Endothelial cell of umbilical vein (primary cell): ENCODE data around the gene ELL2. TPM values are rescaled to one million over a fixed set of nuclear protein-coding genes. Genes with fewer than 3 reads are reported as not detected.
"Not testable (repeated sequence)": the region's sequence is repeated elsewhere in the genome, so short reads cannot be mapped to it uniquely, and the experiment has no call there.

Experiments
- BruUV-seq: library from RNA; stranded (reverse); fragments of 400-500 nt; replicated peaks from 2 replicates; lab custom pipeline; 2021; lab: Mats Ljungman, UMichigan
- CTCF ChIA-PET: fragments of 300-600, 350-600 bp; sonication (Branson Sonifier 250); formaldehyde crosslinking; loops from one replicate; lab custom pipeline; 2021; ENCODE audit warnings: antibody characterized with exemption, inconsistent platforms; lab: Charles Lee
- POLR2A ChIA-PET: fragments of 300-600, 350-600 bp; sonication (Branson Sonifier 250); formaldehyde crosslinking; loops from one replicate; lab custom pipeline; 2021; ENCODE audit warnings: antibody characterized with exemption, inconsistent platforms; lab: Charles Lee
- DNase-seq: peaks from one replicate; pipeline ENCODE4 v3.0.0-alpha.2; 2011; ENCODE audit warnings: low read depth, low spot score
- FAIRE-seq: peaks from 2 replicates; lab custom pipeline; 2011; peaks lifted over from hg19 to GRCh38; lab: Jason Lieb, UNC
- H2AFZ ChIP-seq: 2 replicates; pipeline ENCODE4 v1.6.0; 2012; ENCODE audit warnings: low read depth, low read length, control low read depth, inconsistent platforms
- H3K27ac ChIP-seq: 2 replicates; pipeline ENCODE4 v1.5.1; 2011; ENCODE audit warnings: low read depth, mild to moderate bottlenecking, control low read depth, low read length, moderate library complexity; ENCODE audit not compliant: insufficient read depth
- H3K27me3 ChIP-seq, 2 experiments: 2 replicates each; pipeline versions ENCODE4 v1.6.0 to v1.6.1; 2011; ENCODE audit warnings: low read length in 2 of 2, mixed read lengths in 1 of 2; ENCODE audit not compliant: control insufficient read depth in 2 of 2, insufficient read depth in 2 of 2
- H3K36me3 ChIP-seq, 2 experiments: 2 replicates in 1 of 2; 3 replicates in 1 of 2; pipeline ENCODE4 v1.5.1; 2011; ENCODE audit warnings: low read length in 2 of 2, mild to moderate bottlenecking in 1 of 2, moderate library complexity in 1 of 2; ENCODE audit not compliant: control insufficient read depth in 2 of 2, insufficient read depth in 2 of 2; ENCODE audit errors: extremely low read depth in 1 of 2
- H3K4me1 ChIP-seq: 3 replicates; pipeline ENCODE4 v1.5.1; 2011; ENCODE audit warnings: mild to moderate bottlenecking, low read length; ENCODE audit not compliant: control insufficient read depth, insufficient read depth; ENCODE audit errors: extremely low read depth
- H3K4me2 ChIP-seq: 2 replicates; pipeline ENCODE4 v1.6.1; 2011; ENCODE audit warnings: low read length, control low read depth, mixed read lengths; ENCODE audit not compliant: insufficient read depth
- H3K4me3 ChIP-seq, 3 experiments: fragments of 200-600 bp in 1 of 3; sonication (generic), shearing (Covaris generic) in 1 of 3; replicated peaks in 1 of 3; 2 replicates each; pipeline ENCODE4 v1.5.1; 2011 to 2016; ENCODE audit warnings: control low read depth in 3 of 3, low read length in 3 of 3, mild to moderate bottlenecking in 2 of 3, inconsistent platforms in 1 of 3, low read depth in 1 of 3, moderate library complexity in 1 of 3; ENCODE audit not compliant: insufficient read depth in 1 of 3
- H3K79me2 ChIP-seq: 2 replicates; pipeline ENCODE4 v1.6.0; 2012; ENCODE audit warnings: low read length, inconsistent platforms; ENCODE audit not compliant: control insufficient read depth, insufficient read depth
- H3K9ac ChIP-seq: replicated peaks from 2 replicates; pipeline ENCODE3; 2011; ENCODE audit warnings: low read length, control low read depth; ENCODE audit not compliant: insufficient read depth; ENCODE audit errors: extremely low read depth
- H3K9me1 ChIP-seq: replicated peaks from 3 replicates; pipeline ENCODE4 v1.6.0; 2011; ENCODE audit warnings: mild to moderate bottlenecking, low read length; ENCODE audit not compliant: control insufficient read depth, insufficient read depth; ENCODE audit errors: extremely low read depth
- H3K9me3 ChIP-seq: replicated peaks from 2 replicates; pipeline ENCODE4 v1.5.1; 2012; ENCODE audit warnings: low read length, inconsistent platforms; ENCODE audit not compliant: control insufficient read depth, insufficient read depth
- H4K20me1 ChIP-seq: replicated peaks from 2 replicates; pipeline ENCODE3; 2011; ENCODE audit warnings: mild to moderate bottlenecking, low read length; ENCODE audit not compliant: control insufficient read depth, insufficient read depth; ENCODE audit errors: extremely low read depth
- FOS ChIP-seq: IDR thresholded peaks from 2 replicates; pipeline ENCODE4 v1.6.1; 2011; ENCODE audit warnings: mild to moderate bottlenecking, low read length, moderate library complexity, borderline replicate concordance; ENCODE audit not compliant: insufficient read depth
- GATA2 ChIP-seq: IDR thresholded peaks from 2 replicates; pipeline ENCODE4 v1.7.0; 2011; ENCODE audit warnings: low read depth, mild to moderate bottlenecking, moderate library complexity, mixed read lengths, low read length; ENCODE audit not compliant: insufficient read length, insufficient read depth
- JUN ChIP-seq: IDR thresholded peaks from 2 replicates; pipeline ENCODE4 v1.6.1; 2011; ENCODE audit warnings: borderline replicate concordance, low read depth; ENCODE audit not compliant: insufficient read length, insufficient read depth
- POLR2A ChIP-seq: IDR thresholded peaks from 2 replicates; pipeline ENCODE4 v1.6.1; 2012; ENCODE audit warnings: low read depth, mild to moderate bottlenecking, control low read depth, low read length
- POLR2AphosphoS5 ChIP-seq: IDR thresholded peaks from 2 replicates; pipeline ENCODE4 v1.6.1; 2012; ENCODE audit warnings: low read depth, mild to moderate bottlenecking, control low read depth, low read length, moderate library complexity; ENCODE audit not compliant: insufficient read depth
- dilution Hi-C: fragments of 300-500 bp; cut with MboI; formaldehyde crosslinking; loops from one replicate; pipeline ENCODE4 v1.15.0; 2019; ENCODE audit warnings: low sequenced_read_pairs; ENCODE audit not compliant: extremely low pct_ligation_motif_present
- intact Hi-C: fragments of 100-400 bp; cut with micrococcal nuclease; formaldehyde crosslinking; loops from one replicate; pipeline ENCODE4 v1.10.0; 2022
- polyA plus RNA-seq, 4 experiments: library from polyadenylated mRNA; depleted of rRNA in 3 of 4; stranded (reverse) in 3 of 4; unstranded in 1 of 4; fragments of >200 nt; gene quantifications; 2 replicates each; pipeline versions ENCODE4 v1.2.1 to v1.2.3, GENCODE V29; 2011 to 2012; ENCODE audit warnings: missing spikeins in 1 of 4
- total RNA-seq: library from RNA; stranded (reverse); gene quantifications from 2 replicates; pipeline ENCODE4 v1.2.3, GENCODE V29; 2021
- TF ChIP-seq, protein P1 (sequence below): IDR thresholded peaks from 2 replicates; pipeline ENCODE4 v1.6.1; 2011; ENCODE audit not compliant: insufficient read depth, insufficient read length

Gene ELL2
- total and polyA plus RNA-seq, 2 donors (not counting 3 experiments of a cell fraction or from before 2014, with no cell fraction given): 6.8 to 26.0 TPM

DNA sequence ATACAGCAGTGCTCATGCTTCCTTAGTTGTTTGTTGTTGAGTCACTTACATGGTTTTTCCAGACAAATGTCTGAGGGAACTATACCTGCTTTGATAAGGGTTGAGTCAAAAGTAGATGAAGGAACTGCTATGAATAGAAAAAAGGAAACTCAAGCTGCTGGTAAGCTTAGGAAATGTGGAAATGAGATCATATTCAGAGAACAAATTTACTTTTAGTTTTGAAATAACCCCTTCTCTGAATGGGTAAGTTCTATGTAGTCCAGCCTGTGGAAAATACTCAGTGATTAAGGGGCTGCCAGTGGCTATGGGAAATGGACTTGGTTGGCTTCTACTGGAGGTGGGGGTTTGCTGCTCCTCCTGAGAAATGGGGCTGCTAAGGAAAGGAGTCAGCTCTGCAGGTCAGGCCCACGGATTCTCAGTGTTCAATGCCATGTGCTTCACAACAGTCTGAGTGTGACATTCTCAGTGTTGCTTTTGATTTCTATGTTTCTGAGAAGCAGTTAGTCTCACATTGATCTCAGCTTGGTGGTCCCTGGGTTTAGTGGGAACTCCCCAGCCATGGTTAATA lies 91.5 kb downstream of the ELL2 start:
- ChIA-PET CTCF (interaction anchor here (0.8 to 2.2 kb wide), 8 partner anchors 8 to 474 kb away, joined by 3 to 17 read pairs (median 5); no protein-coding TSS in a partner anchor), POLR2A (no interaction called here)
- H3K4me1 ChIP-seq: peaks cover 19% of the 10 kb centered on the region
- no peaks in the 10 kb centered on the region for H3K36me3 ChIP-seq
- no peak overlapping the region for H3K4me3 ChIP-seq
- H3K27me3 ChIP-seq: no peaks in the 10 kb centered on the region
- no peaks in the 10 kb centered on the region for H3K9me3 ChIP-seq
- DNase-seq: peak; percentile 87
- peak overlapping the region; percentile 90 for H2AFZ ChIP-seq
- no peaks in the 10 kb centered on the region for H3K79me2 ChIP-seq
- BruUV-seq: no TSS peak
- FAIRE-seq: peak; percentile 81
- H3K9ac ChIP-seq: peak overlapping the region; percentile 71
- H3K27ac ChIP-seq: peak overlapping the region; percentile 94
- no peaks in the 10 kb centered on the region for H3K9me1 ChIP-seq
- dilution Hi-C loops: no loop called here
- peak; percentile 49 for TF ChIP-seq GATA2
- peak; percentile 84 for TF ChIP-seq FOS
- TF ChIP-seq POLR2AphosphoS5: no peak
- TF ChIP-seq JUN: peak; percentile 61
- TF ChIP-seq, protein P1, sequence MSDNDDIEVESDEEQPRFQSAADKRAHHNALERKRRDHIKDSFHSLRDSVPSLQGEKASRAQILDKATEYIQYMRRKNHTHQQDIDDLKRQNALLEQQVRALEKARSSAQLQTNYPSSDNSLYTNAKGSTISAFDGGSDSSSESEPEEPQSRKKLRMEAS: peak; percentile 47
- TF ChIP-seq POLR2A: no peak
- no peaks in the 10 kb centered on the region for H4K20me1 ChIP-seq
- H3K4me2 ChIP-seq: peak overlapping the region; percentile 38
- intact Hi-C loops: loop anchor here (1.0 kb wide), 1 partner anchor 9 kb away; no protein-coding TSS in a partner anchor

DNA sequence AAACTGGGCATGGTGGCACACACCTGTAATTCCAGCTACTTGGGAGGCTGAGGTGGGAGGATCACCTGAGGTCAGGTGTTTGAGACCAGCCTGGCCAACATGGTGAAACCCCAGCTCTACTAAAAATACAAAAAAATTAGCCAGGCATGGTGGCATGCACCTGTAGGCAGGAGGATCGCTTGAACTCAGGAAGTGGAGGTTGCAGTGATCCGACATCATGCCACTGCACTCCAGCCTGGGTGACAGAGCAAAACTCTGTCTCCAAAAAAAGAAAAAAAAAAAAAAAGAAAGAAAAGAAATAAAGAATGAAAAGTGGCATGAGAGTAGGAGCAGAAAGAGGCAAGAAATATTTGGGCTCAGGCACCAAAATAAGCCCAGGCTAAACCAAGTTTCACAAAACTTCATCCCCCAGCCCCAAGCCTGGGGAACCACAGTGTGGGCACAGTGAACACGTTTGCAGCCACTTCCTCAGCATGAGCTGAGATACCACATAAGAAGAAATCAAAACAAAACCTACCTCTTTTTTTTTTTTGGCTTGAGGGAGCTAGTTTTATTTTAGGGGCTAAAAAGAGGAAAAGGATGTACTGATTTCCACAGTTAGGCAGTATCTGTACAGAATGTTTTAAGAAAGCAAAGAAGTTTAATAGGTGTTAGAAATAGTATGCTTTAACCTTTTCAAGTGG lies 92.3 kb downstream of the ELL2 start:
- TSS peak; percentile 88 for BruUV-seq
- intact Hi-C loops, H4K20me1 ChIP-seq, H3K9me1 ChIP-seq, H3K4me3 ChIP-seq, H3K36me3 ChIP-seq, FAIRE-seq, H3K79me2 ChIP-seq, H2AFZ ChIP-seq, H3K9me3 ChIP-seq, dilution Hi-C loops, H3K27me3 ChIP-seq, DNase-seq: not testable (repeated sequence)
- POLR2A ChIA-PET: interaction anchor here (0.7 kb wide), 2 partner anchors 384 to 574 kb away, joined by 3 to 5 read pairs; no protein-coding TSS in a partner anchor
- Histone ChIP-seq H3K4me1 (peaks cover 19% of the 10 kb centered on the region), H3K9ac (peak overlapping the region; percentile 5), H3K4me2 (peak overlapping the region; percentile 12), H3K27ac (peak overlapping the region; percentile 59)
- CTCF ChIA-PET: interaction anchor here (0.9 to 2.2 kb wide), 5 partner anchors 8 to 475 kb away, joined by 3 to 17 read pairs (median 8); no protein-coding TSS in a partner anchor
